Measurements from ENCODE around the gene PIP5K1B.

The PIP5K1B gene

DNA sequence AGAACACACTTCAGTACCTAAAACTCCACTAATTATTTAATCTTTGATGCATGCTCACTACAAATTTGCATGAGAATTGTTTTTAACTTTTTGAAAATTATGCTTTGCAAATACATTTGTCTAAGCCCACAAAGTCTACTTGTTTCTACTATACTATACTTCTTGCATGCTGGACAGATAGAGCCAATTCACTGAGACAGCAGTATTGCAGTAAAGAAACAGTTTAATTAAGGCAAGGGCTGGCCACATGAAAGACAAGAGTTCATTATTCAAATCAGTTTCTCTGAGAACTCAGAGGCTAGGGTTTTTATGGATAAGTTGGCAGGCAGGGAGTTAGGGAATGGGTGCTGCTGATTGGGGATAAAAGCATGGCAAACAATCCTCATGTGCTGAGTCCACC is 324.5 kb downstream of the PIP5K1B start (continued):
- TF ChIP-seq, protein P1, sequence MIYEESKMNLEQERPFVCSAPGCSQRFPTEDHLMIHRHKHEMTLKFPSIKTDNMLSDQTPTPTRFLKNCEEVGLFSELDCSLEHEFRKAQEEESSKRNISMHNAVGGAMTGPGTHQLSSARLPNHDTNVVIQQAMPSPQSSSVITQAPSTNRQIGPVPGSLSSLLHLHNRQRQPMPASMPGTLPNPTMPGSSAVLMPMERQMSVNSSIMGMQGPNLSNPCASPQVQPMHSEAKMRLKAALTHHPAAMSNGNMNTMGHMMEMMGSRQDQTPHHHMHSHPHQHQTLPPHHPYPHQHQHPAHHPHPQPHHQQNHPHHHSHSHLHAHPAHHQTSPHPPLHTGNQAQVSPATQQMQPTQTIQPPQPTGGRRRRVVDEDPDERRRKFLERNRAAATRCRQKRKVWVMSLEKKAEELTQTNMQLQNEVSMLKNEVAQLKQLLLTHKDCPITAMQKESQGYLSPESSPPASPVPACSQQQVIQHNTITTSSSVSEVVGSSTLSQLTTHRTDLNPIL (CRISPR knock-in tag; IDR thresholded peaks at IDR 0.05; ENCODE audit: low read depth) = no peak
- TF ChIP-seq CSDC2 (CRISPR knock-in tag; IDR thresholded peaks at IDR 0.05) (no peak), SNAI2 (CRISPR knock-in tag; IDR thresholded peaks at IDR 0.05) (no peak), GLIS3 (CRISPR knock-in tag; IDR thresholded peaks at IDR 0.05) (no peak), TOX (CRISPR knock-in tag; IDR thresholded peaks at IDR 0.05; ENCODE audit: borderline replicate concordance) (no peak)

DNA sequence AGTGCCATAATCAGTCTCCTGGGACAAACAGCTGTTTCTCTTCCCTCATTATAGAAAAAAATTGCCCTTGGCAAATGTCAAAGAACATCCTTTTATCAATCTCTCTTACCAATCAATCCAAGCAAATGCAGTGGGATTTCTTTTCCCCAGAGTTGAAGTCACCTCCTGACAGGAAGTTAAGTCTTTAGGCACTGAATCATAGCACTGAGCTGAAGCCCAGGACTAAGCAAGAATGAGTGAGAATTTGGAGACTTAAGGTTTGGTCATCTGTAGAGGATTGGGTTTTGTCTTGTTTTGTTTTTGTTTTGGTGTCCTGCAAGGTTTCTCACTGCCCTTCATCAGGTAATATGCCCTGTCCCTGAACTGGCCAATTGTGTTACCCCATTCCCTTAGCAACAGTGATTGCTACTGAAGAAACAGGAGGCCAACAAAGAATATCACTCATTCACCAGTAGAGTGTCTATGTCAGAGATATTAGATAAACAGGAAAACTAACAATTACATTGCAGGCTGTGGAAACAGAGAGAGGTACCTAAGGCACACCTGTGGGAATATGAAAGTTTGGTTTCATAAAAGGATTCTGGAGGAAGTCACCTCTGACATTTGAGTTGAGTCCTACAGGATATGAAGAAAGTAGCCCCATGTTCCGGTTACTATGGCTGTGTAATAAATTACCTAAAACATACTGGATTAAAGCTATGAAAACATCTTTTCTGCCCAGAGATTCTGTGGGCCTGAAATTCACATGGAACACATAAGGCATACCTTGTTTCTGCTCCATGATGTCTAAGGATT is 326.0 kb downstream of the PIP5K1B start:
- TF ChIP-seq ZFP3 (CRISPR knock-in tag; IDR thresholded peaks at IDR 0.05) = no peak
- TF ChIP-seq TCF4 (CRISPR knock-in tag; IDR thresholded peaks at IDR 0.05; ENCODE audit: borderline replicate concordance) = no peak
- ATAC-seq = no peak

DNA sequence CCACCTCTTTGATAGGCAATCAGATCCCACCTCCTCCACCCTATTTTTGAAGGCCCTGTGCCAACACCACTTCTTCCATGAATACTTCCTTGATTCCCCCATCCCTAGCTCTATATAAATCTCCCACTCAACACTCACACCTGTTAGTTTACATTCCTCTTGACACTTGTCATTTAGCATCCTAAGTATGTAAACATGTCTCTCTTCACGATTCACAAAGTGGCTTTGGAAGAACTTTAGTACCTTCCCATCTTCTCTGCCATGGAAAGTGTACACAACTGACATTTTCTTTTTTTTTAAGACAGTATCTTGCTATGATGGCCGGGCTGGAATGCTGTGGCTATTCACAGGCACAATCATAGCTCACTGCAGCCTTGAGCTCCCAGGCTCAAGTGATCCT is 329.0 kb downstream of the PIP5K1B start:
- TF ChIP-seq ZC3H10 (CRISPR knock-in tag; IDR thresholded peaks at IDR 0.05) (no peak), TCF4 (CRISPR knock-in tag; IDR thresholded peaks at IDR 0.05; ENCODE audit: borderline replicate concordance) (no peak), GLIS3 (CRISPR knock-in tag; IDR thresholded peaks at IDR 0.05) (no peak)
- TF ChIP-seq, protein P2, sequence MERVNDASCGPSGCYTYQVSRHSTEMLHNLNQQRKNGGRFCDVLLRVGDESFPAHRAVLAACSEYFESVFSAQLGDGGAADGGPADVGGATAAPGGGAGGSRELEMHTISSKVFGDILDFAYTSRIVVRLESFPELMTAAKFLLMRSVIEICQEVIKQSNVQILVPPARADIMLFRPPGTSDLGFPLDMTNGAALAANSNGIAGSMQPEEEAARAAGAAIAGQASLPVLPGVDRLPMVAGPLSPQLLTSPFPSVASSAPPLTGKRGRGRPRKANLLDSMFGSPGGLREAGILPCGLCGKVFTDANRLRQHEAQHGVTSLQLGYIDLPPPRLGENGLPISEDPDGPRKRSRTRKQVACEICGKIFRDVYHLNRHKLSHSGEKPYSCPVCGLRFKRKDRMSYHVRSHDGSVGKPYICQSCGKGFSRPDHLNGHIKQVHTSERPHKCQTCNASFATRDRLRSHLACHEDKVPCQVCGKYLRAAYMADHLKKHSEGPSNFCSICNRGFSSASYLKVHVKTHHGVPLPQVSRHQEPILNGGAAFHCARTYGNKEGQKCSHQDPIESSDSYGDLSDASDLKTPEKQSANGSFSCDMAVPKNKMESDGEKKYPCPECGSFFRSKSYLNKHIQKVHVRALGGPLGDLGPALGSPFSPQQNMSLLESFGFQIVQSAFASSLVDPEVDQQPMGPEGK (CRISPR knock-in tag; IDR thresholded peaks at IDR 0.05; ENCODE audit: borderline replicate concordance) = no peak
- TF ChIP-seq, protein P3, sequence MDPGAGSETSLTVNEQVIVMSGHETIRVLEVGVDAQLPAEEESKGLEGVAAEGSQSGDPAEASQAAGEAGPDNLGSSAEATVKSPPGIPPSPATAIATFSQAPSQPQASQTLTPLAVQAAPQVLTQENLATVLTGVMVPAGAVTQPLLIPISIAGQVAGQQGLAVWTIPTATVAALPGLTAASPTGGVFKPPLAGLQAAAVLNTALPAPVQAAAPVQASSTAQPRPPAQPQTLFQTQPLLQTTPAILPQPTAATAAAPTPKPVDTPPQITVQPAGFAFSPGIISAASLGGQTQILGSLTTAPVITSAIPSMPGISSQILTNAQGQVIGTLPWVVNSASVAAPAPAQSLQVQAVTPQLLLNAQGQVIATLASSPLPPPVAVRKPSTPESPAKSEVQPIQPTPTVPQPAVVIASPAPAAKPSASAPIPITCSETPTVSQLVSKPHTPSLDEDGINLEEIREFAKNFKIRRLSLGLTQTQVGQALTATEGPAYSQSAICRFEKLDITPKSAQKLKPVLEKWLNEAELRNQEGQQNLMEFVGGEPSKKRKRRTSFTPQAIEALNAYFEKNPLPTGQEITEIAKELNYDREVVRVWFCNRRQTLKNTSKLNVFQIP (CRISPR knock-in tag; IDR thresholded peaks at IDR 0.05; ENCODE audit: borderline replicate concordance, low read depth) = no peak
- no peak for ATAC-seq

DNA sequence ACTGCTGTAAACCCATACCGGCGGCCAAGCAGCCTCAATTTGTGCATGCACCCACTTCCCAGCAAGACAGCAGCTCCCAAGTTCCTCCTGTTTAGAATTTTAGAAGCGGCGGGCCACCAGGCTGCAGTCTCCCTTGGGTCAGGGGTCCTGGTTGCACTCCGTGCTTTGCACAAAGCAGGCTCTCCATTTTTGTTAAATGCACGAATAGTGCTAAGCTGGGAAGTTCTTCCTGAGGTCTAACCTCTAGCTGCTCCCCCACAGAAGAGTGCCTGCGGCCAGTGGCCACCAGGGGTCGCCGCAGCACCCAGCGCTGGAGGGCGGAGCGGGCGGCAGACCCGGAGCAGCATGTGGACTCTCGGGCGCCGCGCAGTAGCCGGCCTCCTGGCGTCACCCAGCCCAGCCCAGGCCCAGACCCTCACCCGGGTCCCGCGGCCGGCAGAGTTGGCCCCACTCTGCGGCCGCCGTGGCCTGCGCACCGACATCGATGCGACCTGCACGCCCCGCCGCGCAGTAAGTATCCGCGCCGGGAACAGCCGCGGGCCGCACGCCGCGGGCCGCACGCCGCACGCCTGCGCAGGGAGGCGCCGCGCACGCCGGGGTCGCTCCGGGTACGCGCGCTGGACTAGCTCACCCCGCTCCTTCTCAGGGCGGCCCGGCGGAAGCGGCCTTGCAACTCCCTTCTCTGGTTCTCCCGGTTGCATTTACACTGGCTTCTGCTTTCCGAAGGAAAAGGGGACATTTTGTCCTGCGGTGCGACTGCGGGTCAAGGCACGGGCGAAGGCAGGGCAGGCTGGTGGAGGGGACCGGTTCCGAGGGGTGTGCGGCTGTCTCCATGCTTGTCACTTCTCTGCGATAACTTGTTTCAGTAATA is 330.6 kb downstream of the PIP5K1B start, which contains the start of gene FXN:
TSS of gene FXN (plus strand) at position 315 of the 871 bp plus-strand sequence. CDS start at position 346, 31 bp downstream.
- ATAC-seq = peak; percentile 98
- TF ChIP-seq, protein P4, sequence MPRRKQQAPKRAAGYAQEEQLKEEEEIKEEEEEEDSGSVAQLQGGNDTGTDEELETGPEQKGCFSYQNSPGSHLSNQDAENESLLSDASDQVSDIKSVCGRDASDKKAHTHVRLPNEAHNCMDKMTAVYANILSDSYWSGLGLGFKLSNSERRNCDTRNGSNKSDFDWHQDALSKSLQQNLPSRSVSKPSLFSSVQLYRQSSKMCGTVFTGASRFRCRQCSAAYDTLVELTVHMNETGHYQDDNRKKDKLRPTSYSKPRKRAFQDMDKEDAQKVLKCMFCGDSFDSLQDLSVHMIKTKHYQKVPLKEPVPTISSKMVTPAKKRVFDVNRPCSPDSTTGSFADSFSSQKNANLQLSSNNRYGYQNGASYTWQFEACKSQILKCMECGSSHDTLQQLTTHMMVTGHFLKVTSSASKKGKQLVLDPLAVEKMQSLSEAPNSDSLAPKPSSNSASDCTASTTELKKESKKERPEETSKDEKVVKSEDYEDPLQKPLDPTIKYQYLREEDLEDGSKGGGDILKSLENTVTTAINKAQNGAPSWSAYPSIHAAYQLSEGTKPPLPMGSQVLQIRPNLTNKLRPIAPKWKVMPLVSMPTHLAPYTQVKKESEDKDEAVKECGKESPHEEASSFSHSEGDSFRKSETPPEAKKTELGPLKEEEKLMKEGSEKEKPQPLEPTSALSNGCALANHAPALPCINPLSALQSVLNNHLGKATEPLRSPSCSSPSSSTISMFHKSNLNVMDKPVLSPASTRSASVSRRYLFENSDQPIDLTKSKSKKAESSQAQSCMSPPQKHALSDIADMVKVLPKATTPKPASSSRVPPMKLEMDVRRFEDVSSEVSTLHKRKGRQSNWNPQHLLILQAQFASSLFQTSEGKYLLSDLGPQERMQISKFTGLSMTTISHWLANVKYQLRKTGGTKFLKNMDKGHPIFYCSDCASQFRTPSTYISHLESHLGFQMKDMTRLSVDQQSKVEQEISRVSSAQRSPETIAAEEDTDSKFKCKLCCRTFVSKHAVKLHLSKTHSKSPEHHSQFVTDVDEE (CRISPR knock-in tag; IDR thresholded peaks at IDR 0.05) = peak; percentile 49; the same call in 1 of the 2 replicates
- TF ChIP-seq OSR1 (CRISPR knock-in tag; IDR thresholded peaks at IDR 0.05) = no peak
- no peak for TF ChIP-seq BACH2 (CRISPR knock-in tag; IDR thresholded peaks at IDR 0.05; ENCODE audit: borderline replicate concordance)
- TF ChIP-seq ARNTL (CRISPR knock-in tag; IDR thresholded peaks at IDR 0.05; ENCODE audit: borderline replicate concordance, low read depth) = no peak
- TF ChIP-seq ESRRG (CRISPR knock-in tag; IDR thresholded peaks at IDR 0.05) = no peak
- TF ChIP-seq, protein P5, sequence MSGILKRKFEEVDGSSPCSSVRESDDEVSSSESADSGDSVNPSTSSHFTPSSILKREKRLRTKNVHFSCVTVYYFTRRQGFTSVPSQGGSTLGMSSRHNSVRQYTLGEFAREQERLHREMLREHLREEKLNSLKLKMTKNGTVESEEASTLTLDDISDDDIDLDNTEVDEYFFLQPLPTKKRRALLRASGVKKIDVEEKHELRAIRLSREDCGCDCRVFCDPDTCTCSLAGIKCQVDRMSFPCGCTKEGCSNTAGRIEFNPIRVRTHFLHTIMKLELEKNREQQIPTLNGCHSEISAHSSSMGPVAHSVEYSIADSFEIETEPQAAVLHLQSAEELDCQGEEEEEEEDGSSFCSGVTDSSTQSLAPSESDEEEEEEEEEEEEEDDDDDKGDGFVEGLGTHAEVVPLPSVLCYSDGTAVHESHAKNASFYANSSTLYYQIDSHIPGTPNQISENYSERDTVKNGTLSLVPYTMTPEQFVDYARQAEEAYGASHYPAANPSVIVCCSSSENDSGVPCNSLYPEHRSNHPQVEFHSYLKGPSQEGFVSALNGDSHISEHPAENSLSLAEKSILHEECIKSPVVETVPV (CRISPR knock-in tag; IDR thresholded peaks at IDR 0.05) = 0 out of 2 replicates have a peak, but pooled peaks have one; percentile 78
- no peak for TF ChIP-seq ZNF70 (CRISPR knock-in tag; IDR thresholded peaks at IDR 0.05)
- TF ChIP-seq ZNF8 (CRISPR knock-in tag; IDR thresholded peaks at IDR 0.05) = no peak
- TF ChIP-seq GLIS3 (CRISPR knock-in tag; IDR thresholded peaks at IDR 0.05) = 0 out of 2 replicates have a peak, but pooled peaks have one; percentile 22
- TF ChIP-seq ZC3H10 (CRISPR knock-in tag; IDR thresholded peaks at IDR 0.05) = peak; percentile 58; the same call in 1 of the 2 replicates
- TF ChIP-seq, protein P3 (CRISPR knock-in tag; IDR thresholded peaks at IDR 0.05; ENCODE audit: borderline replicate concordance, low read depth) = no peak; the same call in 1 of the 2 replicates
- no peak for TF ChIP-seq ISL1 (CRISPR knock-in tag; IDR thresholded peaks at IDR 0.05)
- no peak for TF ChIP-seq SNAI2 (CRISPR knock-in tag; IDR thresholded peaks at IDR 0.05)
- TF ChIP-seq TCF4 (CRISPR knock-in tag; IDR thresholded peaks at IDR 0.05; ENCODE audit: borderline replicate concordance) = no peak
- no peak for TF ChIP-seq ZNF565 (CRISPR knock-in tag; conservative IDR thresholded peaks at IDR 0.05; ENCODE audit: low read depth)
- TF ChIP-seq ZFP30 (CRISPR knock-in tag; IDR thresholded peaks at IDR 0.05) = no peak
- TF ChIP-seq PPARA (CRISPR knock-in tag; IDR thresholded peaks at IDR 0.05; ENCODE audit: borderline replicate concordance) = no peak
- no peak for TF ChIP-seq TOX (CRISPR knock-in tag; IDR thresholded peaks at IDR 0.05; ENCODE audit: borderline replicate concordance)

All from SK-N-SH treated with all-trans-retinoic acid at 6 μM for 48 hours (cell line).